Measurements from ENCODE around the gene CIB4.

DNA sequence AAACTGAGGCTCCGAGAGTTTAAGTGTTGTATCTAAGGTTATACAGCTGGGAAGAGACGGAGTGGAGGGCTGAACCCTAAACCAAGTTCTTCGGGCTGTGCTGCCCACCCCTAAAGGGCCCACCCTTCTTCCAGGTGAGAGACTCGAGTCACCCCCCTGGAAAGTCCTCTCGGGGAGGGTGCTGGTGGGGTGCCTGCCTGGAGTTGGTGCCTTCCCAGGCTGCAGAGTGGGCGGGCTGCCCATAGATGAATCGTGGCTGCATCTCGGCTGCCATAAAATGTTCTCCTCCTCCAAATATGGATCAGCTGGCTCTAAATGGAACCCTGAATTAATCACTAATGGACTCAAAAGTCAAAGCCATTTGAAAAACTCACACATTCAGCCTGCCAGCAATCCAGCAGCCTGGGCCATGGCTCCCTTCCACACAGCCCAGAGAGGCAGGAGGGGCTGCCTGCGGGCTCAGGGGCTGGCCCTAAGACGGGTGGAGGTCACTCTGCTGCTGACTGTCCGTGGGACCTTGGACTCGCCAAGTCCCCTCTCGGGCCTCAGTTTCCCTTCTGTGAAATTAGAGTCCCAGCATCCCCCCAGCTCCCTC, 7.7 kb downstream of the CIB4 start:
- TF ChIP-seq, protein P1, sequence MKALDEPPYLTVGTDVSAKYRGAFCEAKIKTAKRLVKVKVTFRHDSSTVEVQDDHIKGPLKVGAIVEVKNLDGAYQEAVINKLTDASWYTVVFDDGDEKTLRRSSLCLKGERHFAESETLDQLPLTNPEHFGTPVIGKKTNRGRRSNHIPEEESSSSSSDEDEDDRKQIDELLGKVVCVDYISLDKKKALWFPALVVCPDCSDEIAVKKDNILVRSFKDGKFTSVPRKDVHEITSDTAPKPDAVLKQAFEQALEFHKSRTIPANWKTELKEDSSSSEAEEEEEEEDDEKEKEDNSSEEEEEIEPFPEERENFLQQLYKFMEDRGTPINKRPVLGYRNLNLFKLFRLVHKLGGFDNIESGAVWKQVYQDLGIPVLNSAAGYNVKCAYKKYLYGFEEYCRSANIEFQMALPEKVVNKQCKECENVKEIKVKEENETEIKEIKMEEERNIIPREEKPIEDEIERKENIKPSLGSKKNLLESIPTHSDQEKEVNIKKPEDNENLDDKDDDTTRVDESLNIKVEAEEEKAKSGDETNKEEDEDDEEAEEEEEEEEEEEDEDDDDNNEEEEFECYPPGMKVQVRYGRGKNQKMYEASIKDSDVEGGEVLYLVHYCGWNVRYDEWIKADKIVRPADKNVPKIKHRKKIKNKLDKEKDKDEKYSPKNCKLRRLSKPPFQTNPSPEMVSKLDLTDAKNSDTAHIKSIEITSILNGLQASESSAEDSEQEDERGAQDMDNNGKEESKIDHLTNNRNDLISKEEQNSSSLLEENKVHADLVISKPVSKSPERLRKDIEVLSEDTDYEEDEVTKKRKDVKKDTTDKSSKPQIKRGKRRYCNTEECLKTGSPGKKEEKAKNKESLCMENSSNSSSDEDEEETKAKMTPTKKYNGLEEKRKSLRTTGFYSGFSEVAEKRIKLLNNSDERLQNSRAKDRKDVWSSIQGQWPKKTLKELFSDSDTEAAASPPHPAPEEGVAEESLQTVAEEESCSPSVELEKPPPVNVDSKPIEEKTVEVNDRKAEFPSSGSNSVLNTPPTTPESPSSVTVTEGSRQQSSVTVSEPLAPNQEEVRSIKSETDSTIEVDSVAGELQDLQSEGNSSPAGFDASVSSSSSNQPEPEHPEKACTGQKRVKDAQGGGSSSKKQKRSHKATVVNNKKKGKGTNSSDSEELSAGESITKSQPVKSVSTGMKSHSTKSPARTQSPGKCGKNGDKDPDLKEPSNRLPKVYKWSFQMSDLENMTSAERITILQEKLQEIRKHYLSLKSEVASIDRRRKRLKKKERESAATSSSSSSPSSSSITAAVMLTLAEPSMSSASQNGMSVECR (CRISPR knock-in tag; IDR thresholded peaks at IDR 0.05; ENCODE audit: borderline replicate concordance) = no peak
- TF ChIP-seq, protein P2, sequence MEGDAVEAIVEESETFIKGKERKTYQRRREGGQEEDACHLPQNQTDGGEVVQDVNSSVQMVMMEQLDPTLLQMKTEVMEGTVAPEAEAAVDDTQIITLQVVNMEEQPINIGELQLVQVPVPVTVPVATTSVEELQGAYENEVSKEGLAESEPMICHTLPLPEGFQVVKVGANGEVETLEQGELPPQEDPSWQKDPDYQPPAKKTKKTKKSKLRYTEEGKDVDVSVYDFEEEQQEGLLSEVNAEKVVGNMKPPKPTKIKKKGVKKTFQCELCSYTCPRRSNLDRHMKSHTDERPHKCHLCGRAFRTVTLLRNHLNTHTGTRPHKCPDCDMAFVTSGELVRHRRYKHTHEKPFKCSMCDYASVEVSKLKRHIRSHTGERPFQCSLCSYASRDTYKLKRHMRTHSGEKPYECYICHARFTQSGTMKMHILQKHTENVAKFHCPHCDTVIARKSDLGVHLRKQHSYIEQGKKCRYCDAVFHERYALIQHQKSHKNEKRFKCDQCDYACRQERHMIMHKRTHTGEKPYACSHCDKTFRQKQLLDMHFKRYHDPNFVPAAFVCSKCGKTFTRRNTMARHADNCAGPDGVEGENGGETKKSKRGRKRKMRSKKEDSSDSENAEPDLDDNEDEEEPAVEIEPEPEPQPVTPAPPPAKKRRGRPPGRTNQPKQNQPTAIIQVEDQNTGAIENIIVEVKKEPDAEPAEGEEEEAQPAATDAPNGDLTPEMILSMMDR (IDR thresholded peaks at IDR 0.05) = no peak
- TF ChIP-seq NFYB (CRISPR knock-in tag; conservative IDR thresholded peaks at IDR 0.05; ENCODE audit: low read depth) (no peak), SP1 (CRISPR knock-in tag; conservative IDR thresholded peaks at IDR 0.05) (no peak)
- TF ChIP-seq, protein P3, sequence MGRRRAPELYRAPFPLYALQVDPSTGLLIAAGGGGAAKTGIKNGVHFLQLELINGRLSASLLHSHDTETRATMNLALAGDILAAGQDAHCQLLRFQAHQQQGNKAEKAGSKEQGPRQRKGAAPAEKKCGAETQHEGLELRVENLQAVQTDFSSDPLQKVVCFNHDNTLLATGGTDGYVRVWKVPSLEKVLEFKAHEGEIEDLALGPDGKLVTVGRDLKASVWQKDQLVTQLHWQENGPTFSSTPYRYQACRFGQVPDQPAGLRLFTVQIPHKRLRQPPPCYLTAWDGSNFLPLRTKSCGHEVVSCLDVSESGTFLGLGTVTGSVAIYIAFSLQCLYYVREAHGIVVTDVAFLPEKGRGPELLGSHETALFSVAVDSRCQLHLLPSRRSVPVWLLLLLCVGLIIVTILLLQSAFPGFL (CRISPR knock-in tag; IDR thresholded peaks at IDR 0.05; ENCODE audit: borderline replicate concordance) = no peak

All from WTC11 (cell line).